HepG2 (cell line): ENCODE measurements around the gene TTBK1. TPM values are rescaled to one million over a fixed set of nuclear protein-coding genes. Genes with fewer than 3 reads are reported as not detected.

Source experiments
- ARHGAP35 ChIP-seq: sonication (generic); formaldehyde crosslinking; IDR thresholded peaks from 2 replicates; pipeline ENCODE4 v1.9.0; 2022; ENCODE audit warnings: mild to moderate bottlenecking, inconsistent platforms, moderate library complexity, missing genetic modification reagents, borderline replicate concordance
- CCDC6 ChIP-seq: sonication (generic); formaldehyde crosslinking; IDR thresholded peaks from 2 replicates; pipeline ENCODE4 v1.8.1; 2022; ENCODE audit warnings: mild to moderate bottlenecking, missing genetic modification reagents, moderate library complexity
- FOXK2 ChIP-seq: fragments of 450-650 bp; IDR thresholded peaks from 2 replicates; pipeline ENCODE4 v1.6.1; 2016
- JARID2 ChIP-seq: sonication (generic); formaldehyde crosslinking; IDR thresholded peaks from 2 replicates; pipeline ENCODE4 v1.8.1; 2023; ENCODE audit warnings: missing genetic modification reagents, inconsistent platforms; ENCODE audit not compliant: insufficient replicate concordance
- ZFP37 ChIP-seq: sonication (generic); formaldehyde crosslinking; IDR thresholded peaks from 2 replicates; pipeline ENCODE4 v1.4.0; 2020; ENCODE audit warnings: missing genetic modification reagents, borderline replicate concordance
- ZNF124 ChIP-seq: sonication (generic); formaldehyde crosslinking; IDR thresholded peaks from 2 replicates; pipeline ENCODE4 v1.4.0; 2020; ENCODE audit warnings: missing genetic modification reagents
- ZNF230 ChIP-seq: sonication (generic); formaldehyde crosslinking; IDR thresholded peaks from 2 replicates; pipeline ENCODE4 v1.4.0; 2020; ENCODE audit warnings: mild to moderate bottlenecking, missing genetic modification reagents
- ZNF75D ChIP-seq: sonication (generic); formaldehyde crosslinking; IDR thresholded peaks from 2 replicates; pipeline ENCODE4 v1.8.1; 2023; ENCODE audit warnings: missing genetic modification reagents, mild to moderate bottlenecking, borderline replicate concordance
- polyA plus RNA-seq, 8 experiments: library from polyadenylated mRNA; depleted of rRNA in 3 of 8; stranded (reverse) in 7 of 8; unstranded in 1 of 8; fragments of >200 nt; fragmentation: Illumina TruSeq in 4 of 8; extraction: Trizol in 4 of 8; gene quantifications; 2 replicates each; pipeline versions ENCODE4 v1.2.1 to v1.2.3, GENCODE V29; 2011 to 2016; ENCODE audit warnings: low read depth in 4 of 8, missing spikeins in 1 of 8, mixed read lengths in 1 of 8; ENCODE audit not compliant: insufficient read depth in 1 of 8
- total RNA-seq, 5 experiments: library from RNA; depleted of rRNA; stranded (reverse); fragments of >200 nt; fragmentation: Illumina TruSeq; extraction: Trizol; gene quantifications; 2 replicates each; pipeline ENCODE4 v1.2.3, GENCODE V29; 2016; ENCODE audit warnings: low read depth in 1 of 5
- TF ChIP-seq, protein P1 (sequence below): sonication (generic); formaldehyde crosslinking; conservative IDR thresholded peaks from 2 replicates; pipeline ENCODE4 v1.4.0; 2020; ENCODE audit warnings: missing genetic modification reagents
- TF ChIP-seq, protein P2 (sequence below): sonication (generic); formaldehyde crosslinking; conservative IDR thresholded peaks from 2 replicates; pipeline ENCODE4 v1.8.0; 2022; ENCODE audit warnings: mild to moderate bottlenecking, moderate library complexity, missing genetic modification reagents
- TF ChIP-seq, protein P3 (sequence below): sonication (generic); formaldehyde crosslinking; IDR thresholded peaks from 2 replicates; pipeline ENCODE4 v1.5.0; 2020; ENCODE audit warnings: missing genetic modification reagents
- TF ChIP-seq, protein P4 (sequence below): sonication (generic); formaldehyde crosslinking; IDR thresholded peaks from 2 replicates; pipeline ENCODE4 v1.4.0; 2020; ENCODE audit warnings: missing genetic modification reagents
- TF ChIP-seq, protein P5 (sequence below): sonication (generic); formaldehyde crosslinking; IDR thresholded peaks from 2 replicates; pipeline ENCODE4 v1.5.0; 2020; ENCODE audit warnings: mild to moderate bottlenecking, missing genetic modification reagents, borderline replicate concordance

Gene TTBK1
- total and polyA plus RNA-seq, 2 of the 13 experiments (the other 11 are each of a cell fraction or from before 2014, with no cell fraction given) = 0.24 to 0.33 TPM

DNA sequence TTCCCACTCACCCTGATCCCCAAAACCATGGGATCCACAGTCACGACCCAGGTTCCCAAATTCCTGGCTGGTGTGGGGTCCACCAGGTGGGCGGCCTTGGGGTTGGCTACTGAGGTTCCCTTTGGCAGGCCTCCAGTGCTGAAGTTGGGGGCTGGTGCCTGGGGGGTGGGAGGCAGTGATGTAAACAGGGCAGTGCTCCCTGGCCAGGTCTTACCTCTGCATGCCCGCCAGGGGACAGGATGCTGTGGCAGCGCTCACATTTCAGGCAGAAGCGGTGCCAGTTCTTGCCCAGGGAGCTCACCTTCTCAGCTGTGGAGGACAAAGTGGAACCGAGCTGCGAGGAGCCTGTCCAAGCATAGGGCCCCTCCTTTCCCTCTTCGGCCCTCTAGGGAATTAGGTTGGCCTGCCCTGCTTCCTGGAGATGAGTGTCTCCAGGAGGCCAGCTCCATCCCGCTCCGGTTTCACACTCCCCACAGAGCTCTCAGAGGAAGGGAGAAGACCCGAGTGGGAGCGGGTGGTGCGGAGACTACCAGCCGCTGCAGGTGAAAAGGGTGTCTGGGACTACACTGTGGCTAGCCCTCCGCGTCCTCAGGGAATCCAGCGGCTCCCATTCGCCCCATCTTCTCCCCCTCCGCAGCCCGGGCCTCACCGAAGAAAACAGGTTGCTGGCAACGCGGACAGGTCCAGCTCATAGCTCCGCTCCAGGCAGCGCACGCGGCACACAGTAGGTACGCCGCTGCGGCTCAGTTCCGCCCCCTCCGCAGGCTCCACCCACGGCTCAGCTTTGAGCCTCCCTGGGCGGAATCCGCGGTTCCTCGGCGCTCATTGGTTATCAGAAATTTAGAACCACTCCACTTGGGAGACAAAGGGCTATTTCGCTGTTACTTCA lies 65.1 kb downstream of the TTBK1 start, which contains the start of gene CRIP3 (continued):
- TF ChIP-seq, protein P1, sequence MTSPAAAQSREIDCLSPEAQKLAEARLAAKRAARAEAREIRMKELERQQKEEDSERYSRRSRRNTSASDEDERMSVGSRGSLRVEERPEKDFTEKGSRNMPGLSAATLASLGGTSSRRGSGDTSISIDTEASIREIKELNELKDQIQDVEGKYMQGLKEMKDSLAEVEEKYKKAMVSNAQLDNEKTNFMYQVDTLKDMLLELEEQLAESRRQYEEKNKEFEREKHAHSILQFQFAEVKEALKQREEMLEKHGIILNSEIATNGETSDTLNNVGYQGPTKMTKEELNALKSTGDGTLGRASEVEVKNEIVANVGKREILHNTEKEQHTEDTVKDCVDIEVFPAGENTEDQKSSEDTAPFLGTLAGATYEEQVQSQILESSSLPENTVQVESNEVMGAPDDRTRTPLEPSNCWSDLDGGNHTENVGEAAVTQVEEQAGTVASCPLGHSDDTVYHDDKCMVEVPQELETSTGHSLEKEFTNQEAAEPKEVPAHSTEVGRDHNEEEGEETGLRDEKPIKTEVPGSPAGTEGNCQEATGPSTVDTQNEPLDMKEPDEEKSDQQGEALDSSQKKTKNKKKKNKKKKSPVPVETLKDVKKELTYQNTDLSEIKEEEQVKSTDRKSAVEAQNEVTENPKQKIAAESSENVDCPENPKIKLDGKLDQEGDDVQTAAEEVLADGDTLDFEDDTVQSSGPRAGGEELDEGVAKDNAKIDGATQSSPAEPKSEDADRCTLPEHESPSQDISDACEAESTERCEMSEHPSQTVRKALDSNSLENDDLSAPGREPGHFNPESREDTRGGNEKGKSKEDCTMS (CRISPR knock-in tag) = no peak
- TF ChIP-seq ARHGAP35 (CRISPR knock-in tag) = no peak; the same call in none of the 2 replicates
- TF ChIP-seq, protein P2, sequence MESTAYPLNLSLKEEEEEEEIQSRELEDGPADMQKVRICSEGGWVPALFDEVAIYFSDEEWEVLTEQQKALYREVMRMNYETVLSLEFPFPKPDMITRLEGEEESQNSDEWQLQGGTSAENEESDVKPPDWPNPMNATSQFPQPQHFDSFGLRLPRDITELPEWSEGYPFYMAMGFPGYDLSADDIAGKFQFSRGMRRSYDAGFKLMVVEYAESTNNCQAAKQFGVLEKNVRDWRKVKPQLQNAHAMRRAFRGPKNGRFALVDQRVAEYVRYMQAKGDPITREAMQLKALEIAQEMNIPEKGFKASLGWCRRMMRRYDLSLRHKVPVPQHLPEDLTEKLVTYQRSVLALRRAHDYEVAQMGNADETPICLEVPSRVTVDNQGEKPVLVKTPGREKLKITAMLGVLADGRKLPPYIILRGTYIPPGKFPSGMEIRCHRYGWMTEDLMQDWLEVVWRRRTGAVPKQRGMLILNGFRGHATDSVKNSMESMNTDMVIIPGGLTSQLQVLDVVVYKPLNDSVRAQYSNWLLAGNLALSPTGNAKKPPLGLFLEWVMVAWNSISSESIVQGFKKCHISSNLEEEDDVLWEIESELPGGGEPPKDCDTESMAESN = no peak; the same call in 1 of the 2 replicates
- no peak for TF ChIP-seq FOXK2
- TF ChIP-seq, protein P3, sequence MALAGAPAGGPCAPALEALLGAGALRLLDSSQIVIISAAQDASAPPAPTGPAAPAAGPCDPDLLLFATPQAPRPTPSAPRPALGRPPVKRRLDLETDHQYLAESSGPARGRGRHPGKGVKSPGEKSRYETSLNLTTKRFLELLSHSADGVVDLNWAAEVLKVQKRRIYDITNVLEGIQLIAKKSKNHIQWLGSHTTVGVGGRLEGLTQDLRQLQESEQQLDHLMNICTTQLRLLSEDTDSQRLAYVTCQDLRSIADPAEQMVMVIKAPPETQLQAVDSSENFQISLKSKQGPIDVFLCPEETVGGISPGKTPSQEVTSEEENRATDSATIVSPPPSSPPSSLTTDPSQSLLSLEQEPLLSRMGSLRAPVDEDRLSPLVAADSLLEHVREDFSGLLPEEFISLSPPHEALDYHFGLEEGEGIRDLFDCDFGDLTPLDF = no peak
- TF ChIP-seq, protein P4, sequence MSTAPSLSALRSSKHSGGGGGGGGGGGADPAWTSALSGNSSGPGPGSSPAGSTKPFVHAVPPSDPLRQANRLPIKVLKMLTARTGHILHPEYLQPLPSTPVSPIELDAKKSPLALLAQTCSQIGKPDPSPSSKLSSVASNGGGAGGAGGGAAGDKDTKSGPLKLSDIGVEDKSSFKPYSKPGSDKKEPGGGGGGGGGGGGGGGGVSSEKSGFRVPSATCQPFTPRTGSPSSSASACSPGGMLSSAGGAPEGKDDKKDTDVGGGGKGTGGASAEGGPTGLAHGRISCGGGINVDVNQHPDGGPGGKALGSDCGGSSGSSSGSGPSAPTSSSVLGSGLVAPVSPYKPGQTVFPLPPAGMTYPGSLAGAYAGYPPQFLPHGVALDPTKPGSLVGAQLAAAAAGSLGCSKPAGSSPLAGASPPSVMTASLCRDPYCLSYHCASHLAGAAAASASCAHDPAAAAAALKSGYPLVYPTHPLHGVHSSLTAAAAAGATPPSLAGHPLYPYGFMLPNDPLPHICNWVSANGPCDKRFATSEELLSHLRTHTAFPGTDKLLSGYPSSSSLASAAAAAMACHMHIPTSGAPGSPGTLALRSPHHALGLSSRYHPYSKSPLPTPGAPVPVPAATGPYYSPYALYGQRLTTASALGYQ (CRISPR knock-in tag) = no peak
- TF ChIP-seq ZNF75D (CRISPR knock-in tag) = no peak
- no peak; the same call in 1 of the 2 replicates for TF ChIP-seq CCDC6
- TF ChIP-seq ZFP37 (CRISPR knock-in tag) = no peak
- TF ChIP-seq ZNF230 (CRISPR knock-in tag) = no peak
- TF ChIP-seq, protein P5, sequence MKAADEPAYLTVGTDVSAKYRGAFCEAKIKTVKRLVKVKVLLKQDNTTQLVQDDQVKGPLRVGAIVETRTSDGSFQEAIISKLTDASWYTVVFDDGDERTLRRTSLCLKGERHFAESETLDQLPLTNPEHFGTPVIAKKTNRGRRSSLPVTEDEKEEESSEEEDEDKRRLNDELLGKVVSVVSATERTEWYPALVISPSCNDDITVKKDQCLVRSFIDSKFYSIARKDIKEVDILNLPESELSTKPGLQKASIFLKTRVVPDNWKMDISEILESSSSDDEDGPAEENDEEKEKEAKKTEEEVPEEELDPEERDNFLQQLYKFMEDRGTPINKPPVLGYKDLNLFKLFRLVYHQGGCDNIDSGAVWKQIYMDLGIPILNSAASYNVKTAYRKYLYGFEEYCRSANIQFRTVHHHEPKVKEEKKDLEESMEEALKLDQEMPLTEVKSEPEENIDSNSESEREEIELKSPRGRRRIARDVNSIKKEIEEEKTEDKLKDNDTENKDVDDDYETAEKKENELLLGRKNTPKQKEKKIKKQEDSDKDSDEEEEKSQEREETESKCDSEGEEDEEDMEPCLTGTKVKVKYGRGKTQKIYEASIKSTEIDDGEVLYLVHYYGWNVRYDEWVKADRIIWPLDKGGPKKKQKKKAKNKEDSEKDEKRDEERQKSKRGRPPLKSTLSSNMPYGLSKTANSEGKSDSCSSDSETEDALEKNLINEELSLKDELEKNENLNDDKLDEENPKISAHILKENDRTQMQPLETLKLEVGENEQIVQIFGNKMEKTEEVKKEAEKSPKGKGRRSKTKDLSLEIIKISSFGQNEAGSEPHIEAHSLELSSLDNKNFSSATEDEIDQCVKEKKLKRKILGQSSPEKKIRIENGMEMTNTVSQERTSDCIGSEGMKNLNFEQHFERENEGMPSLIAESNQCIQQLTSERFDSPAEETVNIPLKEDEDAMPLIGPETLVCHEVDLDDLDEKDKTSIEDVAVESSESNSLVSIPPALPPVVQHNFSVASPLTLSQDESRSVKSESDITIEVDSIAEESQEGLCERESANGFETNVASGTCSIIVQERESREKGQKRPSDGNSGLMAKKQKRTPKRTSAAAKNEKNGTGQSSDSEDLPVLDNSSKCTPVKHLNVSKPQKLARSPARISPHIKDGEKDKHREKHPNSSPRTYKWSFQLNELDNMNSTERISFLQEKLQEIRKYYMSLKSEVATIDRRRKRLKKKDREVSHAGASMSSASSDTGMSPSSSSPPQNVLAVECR (CRISPR knock-in tag) = peak; percentile 53; the same call in 1 of the 2 replicates
- TF ChIP-seq JARID2 = no peak
- no peak for TF ChIP-seq ZNF124 (CRISPR knock-in tag)
